ENCODE measurements around the gene RAPGEF5. TPM values are rescaled to one million over a fixed set of nuclear protein-coding genes. Genes with fewer than 3 reads are reported as not detected.

The RAPGEF5 gene, protein sequence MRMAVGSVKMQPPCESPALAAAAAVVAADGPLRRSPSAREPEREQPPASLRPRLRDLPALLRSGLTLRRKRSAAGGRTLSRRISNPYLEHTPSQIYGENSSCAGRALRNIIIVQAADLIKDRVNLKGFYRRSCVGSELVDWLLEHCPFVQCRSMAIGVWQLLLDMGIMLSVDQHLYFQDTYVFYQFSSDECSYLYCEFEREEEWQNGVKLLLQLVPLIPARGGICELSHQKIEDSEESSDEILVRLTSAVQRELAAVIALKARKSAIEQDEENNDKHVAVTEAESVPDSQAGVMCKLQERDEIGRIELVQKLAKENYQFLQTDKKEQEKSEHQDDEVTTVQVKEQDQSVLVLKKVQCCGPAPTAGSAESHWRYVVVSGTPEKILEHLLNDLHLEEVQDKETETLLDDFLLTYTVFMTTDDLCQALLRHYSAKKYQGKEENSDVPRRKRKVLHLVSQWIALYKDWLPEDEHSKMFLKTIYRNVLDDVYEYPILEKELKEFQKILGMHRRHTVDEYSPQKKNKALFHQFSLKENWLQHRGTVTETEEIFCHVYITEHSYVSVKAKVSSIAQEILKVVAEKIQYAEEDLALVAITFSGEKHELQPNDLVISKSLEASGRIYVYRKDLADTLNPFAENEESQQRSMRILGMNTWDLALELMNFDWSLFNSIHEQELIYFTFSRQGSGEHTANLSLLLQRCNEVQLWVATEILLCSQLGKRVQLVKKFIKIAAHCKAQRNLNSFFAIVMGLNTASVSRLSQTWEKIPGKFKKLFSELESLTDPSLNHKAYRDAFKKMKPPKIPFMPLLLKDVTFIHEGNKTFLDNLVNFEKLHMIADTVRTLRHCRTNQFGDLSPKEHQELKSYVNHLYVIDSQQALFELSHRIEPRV
- polyA plus RNA-seq (1.3 to 2.1 TPM (median 1.5 TPM) in 3 replicates), polyA minus RNA-seq (1.3 to 9.2 TPM (median 5.7 TPM) in 3 replicates)
- polyA plus RNA-seq (2011; ENCODE audit: low read depth): 8.3 TPM
- 0.57 and 1.4 TPM in 2 replicates for polyA plus RNA-seq (2011; cell fraction: cytosol; rRNA removed)
- polyA plus RNA-seq (2011; cell fraction: nucleus; rRNA removed): 2.6 and 3.2 TPM in 2 replicates
- 1.3 and 1.7 TPM in 2 replicates for polyA plus RNA-seq (2012; ENCODE audit: low replicate concordance)
- 2.3 TPM for polyA minus RNA-seq (2011; cell fraction: cytosol; rRNA and poly(A)+ RNA removed)
- 9.8 and 17.4 TPM in 2 replicates for polyA minus RNA-seq (2011; cell fraction: nucleus; rRNA and poly(A)+ RNA removed)

DNA sequence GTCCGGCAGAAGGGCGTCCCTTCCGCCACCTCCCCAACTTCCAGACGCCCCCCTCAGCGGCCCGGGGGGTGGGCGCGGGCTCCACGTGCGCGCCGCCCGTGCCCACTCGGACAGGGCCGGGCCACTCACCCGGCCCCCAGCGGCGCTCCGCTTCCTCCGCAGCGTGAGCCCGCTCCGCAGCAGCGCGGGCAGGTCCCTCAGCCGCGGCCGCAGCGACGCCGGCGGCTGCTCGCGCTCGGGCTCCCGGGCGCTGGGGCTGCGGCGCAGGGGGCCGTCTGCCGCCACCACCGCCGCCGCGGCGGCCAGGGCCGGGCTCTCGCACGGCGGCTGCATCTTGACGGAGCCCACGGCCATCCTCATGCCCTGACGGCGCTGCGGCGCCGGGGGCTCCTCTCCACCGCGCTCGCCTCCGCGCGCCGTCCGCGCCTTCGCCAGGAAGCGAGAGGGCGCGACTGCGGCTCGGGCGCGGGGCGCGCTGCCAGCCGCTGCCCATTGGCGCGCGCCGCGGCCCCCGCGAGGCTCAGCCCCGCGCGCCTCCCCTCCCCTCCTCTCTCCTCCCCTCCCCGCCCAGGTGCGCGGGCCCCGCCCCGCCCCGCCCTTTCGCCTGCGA is at the start of gene RAPGEF5:
TSS of gene RAPGEF5 (minus strand) at position 454 of the 610 bp plus-strand sequence. CDS start at position 360, 94 bp downstream.
- Histone ChIP-seq H3K4me3 (ENCODE audit: control insufficient read depth in 2 of 3, extremely low read depth in 1 of 3, insufficient read depth in 2 of 3, low read depth in 1 of 3, low read length in 3 of 3) (peak within 1 kb of the TSS; percentile 46 to 90 (median 74)), H3K9me3 (ENCODE audit: control insufficient read depth, low read depth, low read length) (no peaks in the 10 kb centered on the region), H4K20me1 (ENCODE audit: control insufficient read depth, extremely low read depth, insufficient read depth, low read length) (no peaks in the 10 kb centered on the region), H3K4me2 (ENCODE audit: control insufficient read depth, extremely low read depth, insufficient read depth, low read depth, low read length) (peak within 1 kb of the TSS; percentile 96), H3K4me1 (ENCODE audit: control insufficient read depth, extremely low read depth, insufficient read depth, low read length) (peaks cover 26% of the 10 kb centered on the region), H3K27me3 (ENCODE audit: control insufficient read depth, extremely low read depth, insufficient read depth, low read length) (no peaks in the 10 kb centered on the region), H3K9me1 (ENCODE audit: control insufficient read depth, extremely low read depth, insufficient read depth, low read length) (no peaks in the 10 kb centered on the region), H3K79me2 (ENCODE audit: control insufficient read depth, insufficient read depth, low read length) (peaks cover 10% of the 10 kb centered on the region), H3K36me3 (ENCODE audit: control insufficient read depth in 2 of 2, extremely low read depth in 1 of 2, insufficient read depth in 2 of 2, low read length in 2 of 2) (no peaks in the 10 kb centered on the region), H3K27ac (ENCODE audit: control insufficient read depth, insufficient read depth, low read length) (peak within 1 kb of the TSS; percentile 89), H3K9ac (ENCODE audit: control insufficient read depth, extremely low read depth, insufficient read depth, low read length) (peak within 1 kb of the TSS; percentile 82), H2AFZ (ENCODE audit: control insufficient read depth, low read length) (peak within 1 kb of the TSS; percentile 91)
- dilution Hi-C loops (cut with MboI; ENCODE audit: extremely low pct_ligation_motif_present, low sequenced_read_pairs): no loop called here
- DNase-seq (ENCODE audit: low read depth, low spot score): no peak
- TF ChIP-seq CTCF (optimal IDR thresholded peaks at IDR 0.05 in 1 of 3, IDR thresholded peaks at IDR 0.05 in 1 of 3, conservative IDR thresholded peaks at IDR 0.05 in 1 of 3; ENCODE audit: extremely low read depth in 1 of 3, insufficient read depth in 2 of 3, low read length in 3 of 3) (no peak), EZH2 (IDR thresholded peaks at IDR 0.05; ENCODE audit: low read length) (no peak)
- no peak for FAIRE-seq

DNA sequence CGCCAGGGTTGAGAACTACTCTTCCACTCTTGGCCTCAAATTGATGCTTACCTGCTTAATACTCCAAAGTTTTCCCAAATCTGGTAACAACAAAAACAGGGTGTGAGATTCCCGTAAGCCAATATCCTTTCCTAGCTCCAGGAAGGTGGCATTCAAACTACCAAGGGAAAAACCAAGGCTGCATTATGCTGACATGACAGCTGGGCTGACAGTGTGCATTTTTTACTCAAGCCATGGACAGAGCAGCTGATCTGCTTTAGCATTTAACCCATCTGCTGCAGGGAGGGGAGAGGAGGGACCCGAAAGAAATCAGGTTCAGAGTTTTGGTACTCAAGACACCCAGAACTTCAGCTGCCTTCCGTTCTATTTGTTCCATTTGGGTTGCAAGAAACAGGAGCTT is 49.8 kb upstream of the RAPGEF5 start:
- no peak for FAIRE-seq
- TF ChIP-seq EZH2 (IDR thresholded peaks at IDR 0.05; ENCODE audit: low read length) (no peak), CTCF (optimal IDR thresholded peaks at IDR 0.05 in 1 of 3, IDR thresholded peaks at IDR 0.05 in 1 of 3, conservative IDR thresholded peaks at IDR 0.05 in 1 of 3; ENCODE audit: extremely low read depth in 1 of 3, insufficient read depth in 2 of 3, low read length in 3 of 3) (no peak)
- H3K4me3 ChIP-seq (ENCODE audit: control insufficient read depth in 2 of 3, extremely low read depth in 1 of 3, insufficient read depth in 2 of 3, low read depth in 1 of 3, low read length in 3 of 3): no peak overlapping the region
- H3K9me3 ChIP-seq (ENCODE audit: control insufficient read depth, low read depth, low read length): no peaks in the 10 kb centered on the region
- no peak overlapping the region for H3K4me2 ChIP-seq (ENCODE audit: control insufficient read depth, extremely low read depth, insufficient read depth, low read depth, low read length)
- peaks cover 6% of the 10 kb centered on the region for H3K4me1 ChIP-seq (ENCODE audit: control insufficient read depth, extremely low read depth, insufficient read depth, low read length)
- H2AFZ ChIP-seq (ENCODE audit: control insufficient read depth, low read length): no peak overlapping the region
- H3K9me1 ChIP-seq (ENCODE audit: control insufficient read depth, extremely low read depth, insufficient read depth, low read length): no peaks in the 10 kb centered on the region
- H3K27ac ChIP-seq (ENCODE audit: control insufficient read depth, insufficient read depth, low read length): no peak overlapping the region
- H3K9ac ChIP-seq (ENCODE audit: control insufficient read depth, extremely low read depth, insufficient read depth, low read length): no peak overlapping the region
- DNase-seq (ENCODE audit: low read depth, low spot score): no peak
- H4K20me1 ChIP-seq (ENCODE audit: control insufficient read depth, extremely low read depth, insufficient read depth, low read length): no peaks in the 10 kb centered on the region
- dilution Hi-C loops (cut with MboI; ENCODE audit: extremely low pct_ligation_motif_present, low sequenced_read_pairs): no loop called here
- H3K36me3 ChIP-seq (ENCODE audit: control insufficient read depth in 2 of 2, extremely low read depth in 1 of 2, insufficient read depth in 2 of 2, low read length in 2 of 2): no peaks in the 10 kb centered on the region
- no peaks in the 10 kb centered on the region for H3K27me3 ChIP-seq (ENCODE audit: control insufficient read depth, extremely low read depth, insufficient read depth, low read length)
- H3K79me2 ChIP-seq (ENCODE audit: control insufficient read depth, insufficient read depth, low read length): no peaks in the 10 kb centered on the region

Data from keratinocyte (primary cell).